Common myeloid progenitor, CD34-positive (primary cell): ENCODE data around the gene CYP4F11.
"Not testable (repeated sequence)": the region's sequence is repeated elsewhere in the genome, so short reads cannot be mapped to it uniquely, and the experiment has no call there.

Source experiments
- CTCF ChIA-PET: fragments of 350-600 bp; sonication (Branson Sonifier 250); formaldehyde crosslinking; loops from one replicate; lab custom pipeline; 2021; ENCODE audit warnings: antibody characterized with exemption; lab: Charles Lee
- POLR2A ChIA-PET: fragments of 350-600 bp; sonication (Branson Sonifier 250); formaldehyde crosslinking; loops from one replicate; lab custom pipeline; 2021; ENCODE audit warnings: antibody characterized with exemption; lab: Charles Lee
- DNase-seq, 3 donors: peaks; one replicate each; pipeline versions ENCODE4 v3.0.0 to v3.0.0-alpha.2; 2013
- H3K27ac ChIP-seq, 2 experiments: 1 replicate in 1 of 2; 2 replicates in 1 of 2; pipeline ENCODE4 v1.7.0; 2013; ENCODE audit warnings: inconsistent platforms in 2 of 2, low read length in 2 of 2, mild to moderate bottlenecking in 2 of 2, low read depth in 1 of 2, moderate library complexity in 1 of 2; ENCODE audit not compliant: severe bottlenecking in 2 of 2, insufficient read depth in 1 of 2, poor library complexity in 1 of 2
- H3K27me3 ChIP-seq, 5 experiments: replicated peaks in 2 of 5; 1 replicate in 3 of 5; 2 replicates in 2 of 5; pipeline versions ENCODE4 v1.6.1 to v1.7.0; 2013; ENCODE audit warnings: low read length in 4 of 5, mild to moderate bottlenecking in 2 of 5, moderate library complexity in 2 of 5, inconsistent platforms in 1 of 5; ENCODE audit not compliant: insufficient read depth in 5 of 5, control insufficient read depth in 4 of 5
- H3K36me3 ChIP-seq, 4 experiments: 1 replicate in 2 of 4; 2 replicates in 2 of 4; pipeline versions ENCODE4 v1.6.1 to v1.7.0; 2013; ENCODE audit warnings: low read length in 3 of 4, control low read depth in 1 of 4, mild to moderate bottlenecking in 1 of 4; ENCODE audit not compliant: control insufficient read depth in 4 of 4, insufficient read depth in 4 of 4
- H3K4me1 ChIP-seq, 4 experiments: 1 replicate in 3 of 4; 2 replicates in 1 of 4; pipeline versions ENCODE4 v1.6.1 to v1.7.1; 2013; ENCODE audit warnings: low read length in 3 of 4, mild to moderate bottlenecking in 3 of 4, control low read depth in 1 of 4, inconsistent platforms in 1 of 4, moderate library complexity in 1 of 4; ENCODE audit not compliant: control insufficient read depth in 4 of 4, insufficient read depth in 4 of 4; ENCODE audit errors: control extremely low read depth in 1 of 4
- H3K4me3 ChIP-seq, 7 experiments: 1 replicate in 4 of 7; 2 replicates in 3 of 7; pipeline versions ENCODE4 v1.5.1 to v1.7.0; 2013; ENCODE audit warnings: mild to moderate bottlenecking in 7 of 7, low read length in 6 of 7, moderate library complexity in 6 of 7, inconsistent platforms in 2 of 7, low read depth in 2 of 7, control low read depth in 1 of 7; ENCODE audit not compliant: insufficient read depth in 4 of 7, control insufficient read depth in 1 of 7; ENCODE audit errors: extremely low read depth in 1 of 7
- H3K9me3 ChIP-seq, 5 experiments: 1 replicate in 4 of 5; 2 replicates in 1 of 5; pipeline versions ENCODE4 v1.6.1 to v1.7.1; 2013; ENCODE audit warnings: low read length in 4 of 5, mild to moderate bottlenecking in 2 of 5, inconsistent platforms in 1 of 5, low read depth in 1 of 5, moderate library complexity in 1 of 5; ENCODE audit not compliant: control insufficient read depth in 4 of 5, insufficient read depth in 2 of 5; ENCODE audit errors: control extremely low read depth in 1 of 5
- WGBS: methylation state at CpG from one replicate; pipeline ENCODE4 v1.1.5; 2013; ENCODE audit not compliant: insufficient coverage; 5-methylcytosine and 5-hydroxymethylcytosine counted together

CYP4F11 gene

DNA sequence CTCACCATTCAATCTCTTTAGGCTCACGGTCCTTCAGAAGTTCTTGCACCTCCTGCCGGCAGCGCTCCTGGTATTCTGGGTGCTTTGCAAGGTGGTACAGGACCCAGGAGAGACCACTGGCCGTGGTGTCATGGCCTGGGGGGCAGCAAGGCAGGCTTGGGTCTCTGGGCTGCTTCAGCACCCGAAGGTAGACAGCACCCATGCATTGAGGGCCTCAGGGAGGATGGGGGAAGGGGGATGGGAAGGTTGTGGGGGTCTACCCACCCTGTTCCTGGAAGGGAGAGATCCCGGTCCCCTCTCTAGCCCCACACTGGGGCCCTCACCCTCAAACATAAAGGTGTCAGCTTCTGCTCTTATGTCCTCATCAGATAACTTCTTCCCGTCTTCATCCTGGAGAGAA is 48.4 kb downstream of the CYP4F11 start:
- 100% methylated on average over 2 of the region's 7 CpGs for WGBS
- H3K4me1 ChIP-seq: peaks cover 0 to 15% (median 2%) of the 10 kb centered on the region in 4 experiments
- ChIA-PET CTCF (no interaction called here), POLR2A (no interaction called here)
- H3K36me3 ChIP-seq: no peaks in the 10 kb centered on the region
- peaks cover 0 to 2% (median 0%) of the 10 kb centered on the region in 5 experiments for H3K27me3 ChIP-seq
- H3K4me3 ChIP-seq: no peak overlapping the region
- H3K27ac ChIP-seq: no peak overlapping the region
- H3K9me3 ChIP-seq: peaks cover 0 to under 1% (median 0%) of the 10 kb centered on the region in 5 experiments
- no peak for DNase-seq

GRCh38 chr19:15885167-15885566 is 49.2 kb downstream of the CYP4F11 start:
- H3K27me3 ChIP-seq: peaks cover 0 to 2% (median 0%) of the 10 kb centered on the region in 5 experiments
- CTCF ChIA-PET: no interaction called here
- H3K4me1 ChIP-seq: peaks cover 0 to 15% (median 2%) of the 10 kb centered on the region in 4 experiments
- no peak overlapping the region for H3K27ac ChIP-seq
- H3K36me3 ChIP-seq: no peaks in the 10 kb centered on the region
- no peak for DNase-seq
- 100% methylated on average over 1 of the region's 3 CpGs for whole genome bisulfite sequencing
- H3K4me3 ChIP-seq: no peak overlapping the region
- POLR2A ChIA-PET: no interaction called here
- H3K9me3 ChIP-seq: peaks cover 0 to 2% (median 0%) of the 10 kb centered on the region in 5 experiments

DNA sequence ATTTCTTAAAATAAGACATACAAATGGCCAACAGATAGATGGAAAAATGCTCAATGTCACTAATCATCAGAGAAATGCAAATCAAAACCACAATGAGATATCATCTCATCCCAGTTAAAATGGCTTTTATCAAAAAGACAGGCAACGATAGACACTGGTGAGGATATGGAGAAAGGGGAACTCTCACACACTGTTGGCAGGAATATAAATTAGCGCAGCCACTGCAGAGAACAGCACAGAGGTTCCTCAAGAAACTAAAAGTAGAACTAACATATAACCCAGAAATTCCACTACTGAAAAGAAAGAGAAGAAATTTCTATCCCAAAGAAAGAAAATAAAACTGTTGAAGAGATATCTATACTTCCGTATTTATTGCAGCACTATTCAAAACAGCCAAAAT is 51.0 kb downstream of the CYP4F11 start:
- peaks cover 0 to 15% (median 2%) of the 10 kb centered on the region in 4 experiments for H3K4me1 ChIP-seq
- H3K27ac ChIP-seq, H3K36me3 ChIP-seq, POLR2A ChIA-PET, H3K9me3 ChIP-seq, H3K27me3 ChIP-seq: not testable (repeated sequence)
- no CpG with 5 or more reads among the region's 3 CpGs for WGBS
- DNase-seq: peak in 2 of 3 donors; percentile 55 to 68
- CTCF ChIA-PET: interaction anchor here (0.6 to 0.9 kb wide), 3 partner anchors 14 to 253 kb away, joined by 3 to 7 read pairs (median 3); no protein-coding TSS in a partner anchor
- H3K4me3 ChIP-seq: peak overlapping the region in 1 of 7 experiments; percentile 11

- peak overlapping the region in 2 of 7 experiments; percentile 48 to 50 for H3K4me3 ChIP-seq
- H3K36me3 ChIP-seq: no peaks in the 10 kb centered on the region
- peak; percentile 46 to 92 (median 86) for DNase-seq
- H3K27me3 ChIP-seq: no peaks in the 10 kb centered on the region
- POLR2A ChIA-PET: interaction anchor here (0.6 to 0.8 kb wide), 4 partner anchors 31 to 1265 kb away, joined by 3 to 4 read pairs (median 3); no protein-coding TSS in a partner anchor
- no peak overlapping the region for H3K27ac ChIP-seq
- H3K9me3 ChIP-seq: no peaks in the 10 kb centered on the region
- peaks cover 0 to 47% (median 30%) of the 10 kb centered on the region in 4 experiments for H3K4me1 ChIP-seq
- WGBS: 4% methylated on average over 3 of the region's 4 CpGs
- CTCF ChIA-PET: interaction anchor here (0.7 to 1.5 kb wide), 4 partner anchors 15 to 310 kb away, joined by 3 to 6 read pairs (median 4); partner anchors contain the start of gene FAM32A
Measured at GRCh38 chr19:15874821-15875474, 59.4 kb downstream of the CYP4F11 start.

GRCh38 chr19:15873771-15874170 is 60.6 kb downstream of the CYP4F11 start:
- H3K27ac ChIP-seq, H3K9me3 ChIP-seq, CTCF ChIA-PET, H3K4me3 ChIP-seq, H3K36me3 ChIP-seq, POLR2A ChIA-PET, H3K27me3 ChIP-seq: not testable (repeated sequence)
- WGBS: 78% methylated on average over 5 of the region's 6 CpGs
- peaks cover 8 to 59% (median 41%) of the 10 kb centered on the region in 4 experiments for H3K4me1 ChIP-seq
- DNase-seq: peak in 1 of 3 donors; percentile 55

DNA sequence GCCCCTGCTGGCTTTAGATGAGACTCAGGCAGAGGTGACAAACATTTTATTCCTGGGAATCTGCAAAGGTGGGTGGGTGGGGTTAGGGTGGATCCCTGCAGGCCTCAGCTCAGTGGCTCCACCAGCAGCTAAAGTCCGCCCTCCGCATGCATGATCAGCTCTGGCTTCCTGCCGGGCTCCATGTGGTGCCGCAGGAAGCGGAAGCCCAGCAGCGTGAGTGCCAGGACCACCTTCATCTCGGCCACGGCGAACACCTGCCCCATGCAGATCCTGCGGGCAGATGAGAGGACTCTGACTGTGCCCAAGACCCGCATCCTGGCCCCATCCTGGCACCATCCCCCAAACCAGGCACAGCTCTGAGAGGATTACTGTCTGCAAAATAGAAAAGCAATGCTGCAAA is 62.8 kb downstream of the CYP4F11 start:
- WGBS: 0% methylated on average over 9 of the region's 11 CpGs
- peak; percentile 42 to 81 (median 76) for DNase-seq
- Histone ChIP-seq H3K4me3 (peak overlapping the region in 2 of 7 experiments; percentile 48 to 69), H3K9me3 (no peaks in the 10 kb centered on the region), H3K27me3 (no peaks in the 10 kb centered on the region), H3K4me1 (peaks cover 8 to 75% (median 49%) of the 10 kb centered on the region in 4 experiments), H3K27ac (no peak overlapping the region), H3K36me3 (no peaks in the 10 kb centered on the region)
- ChIA-PET POLR2A (no interaction called here), CTCF (no interaction called here)

- Histone ChIP-seq H3K4me3 (peak overlapping the region in 2 of 7 experiments; percentile 40 to 52), H3K36me3 (no peaks in the 10 kb centered on the region), H3K27me3 (no peaks in the 10 kb centered on the region)
Measured at GRCh38 chr19:15869873-15870272, 64.5 kb downstream of the CYP4F11 start.

More at GRCh38 chr19:15869873-15870272, 64.5 kb downstream of the CYP4F11 start:
- Histone ChIP-seq H3K27ac (peak overlapping the region; percentile 40 to 79), H3K4me1 (peaks cover 8 to 77% (median 43%) of the 10 kb centered on the region in 4 experiments), H3K9me3 (no peaks in the 10 kb centered on the region)
- CTCF ChIA-PET: interaction anchor here (0.6 to 1.8 kb wide), 17 partner anchors 12 to 264 kb away, joined by 3 to 7 read pairs (median 3); no protein-coding TSS in a partner anchor
- POLR2A ChIA-PET: interaction anchor here (0.7 to 1.2 kb wide), 3 partner anchors 26 to 33 kb away, joined by 3 to 6 read pairs (median 4); no protein-coding TSS in a partner anchor
- 76% methylated on average over 8 of the region's 9 CpGs for WGBS
- DNase-seq: no peak
